Liver (tissue), 9 donors: Measurements from ENCODE around the gene TMEM232. TPM values are rescaled to one million over a fixed set of nuclear protein-coding genes. Genes with fewer than 3 reads are reported as not detected.

Experiments used
- DNase-seq: peaks from one replicate; pipeline ENCODE4 v3.0.0-alpha.2; 2017; ENCODE audit warnings: low spot score
- H3K27ac ChIP-seq, 2 donors: one replicate each; pipeline ENCODE4 v1.7.0; 2013; ENCODE audit warnings: inconsistent platforms in 2 of 2, low read length in 2 of 2, control low read depth in 1 of 2, low read depth in 1 of 2, mild to moderate bottlenecking in 1 of 2
- H3K27me3 ChIP-seq, 4 donors: one replicate each; pipeline versions ENCODE4 v1.6.1 to v1.7.0; 2013; ENCODE audit warnings: low read length in 3 of 4, inconsistent platforms in 1 of 4, mild to moderate bottlenecking in 1 of 4, moderate library complexity in 1 of 4; ENCODE audit not compliant: control insufficient read depth in 4 of 4, insufficient read depth in 4 of 4
- H3K36me3 ChIP-seq, 4 donors: one replicate each; pipeline versions ENCODE4 v1.6.1 to v1.7.0; 2013; ENCODE audit warnings: low read length in 3 of 4, mild to moderate bottlenecking in 3 of 4, low read depth in 1 of 4, moderate library complexity in 1 of 4; ENCODE audit not compliant: control insufficient read depth in 4 of 4, insufficient read depth in 3 of 4
- H3K4me1 ChIP-seq, 4 donors: one replicate each; pipeline versions ENCODE4 v1.6.1 to v1.7.0; 2013; ENCODE audit warnings: low read length in 3 of 4, mild to moderate bottlenecking in 3 of 4, moderate library complexity in 1 of 4; ENCODE audit not compliant: control insufficient read depth in 4 of 4, insufficient read depth in 4 of 4
- H3K4me3 ChIP-seq, 3 donors: one replicate each; pipeline versions ENCODE4 v1.6.1 to v1.7.0; 2013; ENCODE audit warnings: low read length in 3 of 3, control low read depth in 1 of 3, low read depth in 1 of 3, mild to moderate bottlenecking in 1 of 3
- H3K9ac ChIP-seq, 2 donors: one replicate each; pipeline ENCODE4 v1.7.0; 2013; ENCODE audit warnings: low read length in 2 of 2, mild to moderate bottlenecking in 2 of 2, moderate library complexity in 2 of 2, control low read depth in 1 of 2, low read depth in 1 of 2
- H3K9me3 ChIP-seq, 4 donors: one replicate each; pipeline versions ENCODE4 v1.6.1 to v1.7.0; 2013; ENCODE audit warnings: low read length in 3 of 4; ENCODE audit not compliant: control insufficient read depth in 4 of 4
- EGR1 ChIP-seq, 2 donors: IDR thresholded peaks; 2 replicates each; pipeline ENCODE4 v1.6.1; 2016 to 2018; ENCODE audit warnings: antibody characterized with exemption in 2 of 2, low read depth in 2 of 2
- FOXA1 ChIP-seq: IDR thresholded peaks from 2 replicates; pipeline ENCODE4 v1.6.1; 2016; ENCODE audit warnings: antibody characterized with exemption
- FOXA2 ChIP-seq: IDR thresholded peaks from 2 replicates; pipeline ENCODE4 v1.6.1; 2016; ENCODE audit warnings: antibody characterized with exemption
- GABPA ChIP-seq, 2 donors: IDR thresholded peaks in 1 of 2; conservative IDR thresholded peaks in 1 of 2; 2 replicates each; pipeline ENCODE4 v1.6.1; 2016; ENCODE audit warnings: antibody characterized with exemption in 2 of 2, mild to moderate bottlenecking in 1 of 2, moderate library complexity in 1 of 2
- HNF4A ChIP-seq, 2 donors: conservative IDR thresholded peaks; 2 replicates each; pipeline ENCODE4 v1.6.1; 2016; ENCODE audit warnings: antibody characterized with exemption in 2 of 2, mild to moderate bottlenecking in 2 of 2
- HNF4G ChIP-seq: IDR thresholded peaks from 2 replicates; pipeline ENCODE4 v1.6.1; 2016; ENCODE audit warnings: antibody characterized with exemption
- JUND ChIP-seq, 2 donors: IDR thresholded peaks; 2 replicates each; pipeline ENCODE4 v1.6.1; 2016; ENCODE audit warnings: antibody characterized with exemption in 2 of 2
- NR2F2 ChIP-seq: IDR thresholded peaks from 2 replicates; pipeline ENCODE4 v1.6.1; 2016; ENCODE audit warnings: antibody characterized with exemption
- RAD21 ChIP-seq, 2 donors: IDR thresholded peaks; 2 replicates each; pipeline ENCODE4 v1.6.1; 2016; ENCODE audit warnings: antibody characterized with exemption in 2 of 2, mild to moderate bottlenecking in 2 of 2
- RXRA ChIP-seq, 2 donors: IDR thresholded peaks; 2 replicates each; pipeline ENCODE4 v1.6.1; 2017 to 2018; ENCODE audit warnings: antibody characterized with exemption in 2 of 2, mild to moderate bottlenecking in 1 of 2
- SP1 ChIP-seq: IDR thresholded peaks from 2 replicates; pipeline ENCODE4 v1.6.1; 2018; ENCODE audit warnings: antibody characterized with exemption, mild to moderate bottlenecking
- TAF1 ChIP-seq: conservative IDR thresholded peaks from 2 replicates; pipeline ENCODE4 v1.6.1; 2016; ENCODE audit warnings: antibody characterized with exemption, mild to moderate bottlenecking
- YY1 ChIP-seq: IDR thresholded peaks from 2 replicates; pipeline ENCODE4 v1.6.1; 2016; ENCODE audit warnings: antibody characterized with exemption, mild to moderate bottlenecking
- WGBS: extraction: QIAGEN DNeasy Blood & Tissue Kit; methylation state at CpG from one replicate; pipeline ENCODE4 v1.1.7; 2013; 5-methylcytosine and 5-hydroxymethylcytosine counted together
- polyA plus RNA-seq, 2 donors: library from polyadenylated mRNA; stranded (reverse) in 1 of 2; unstranded in 1 of 2; fragments of 200-250 nt in 1 of 2; fragments of >200 nt in 1 of 2; fragmentation: Nextera tagmentation in 1 of 2; extraction: Ambion mirVana in 1 of 2; gene quantifications; one replicate each; pipeline versions ENCODE4 v1.2.1 to v1.2.3, GENCODE V29; 2013 to 2015
- total RNA-seq, 2 donors: library from RNA; depleted of rRNA; stranded (reverse); fragments of >200 nt; gene quantifications; one replicate each; pipeline ENCODE4 v1.2.3, GENCODE V29; 2014
- TF ChIP-seq, protein P1 (sequence below): IDR thresholded peaks from 2 replicates; pipeline ENCODE4 v1.6.1; 2016; ENCODE audit warnings: antibody characterized with exemption
- TF ChIP-seq, protein P2 (sequence below): fragments of 150-350 bp; IDR thresholded peaks from 2 replicates; pipeline ENCODE4 v1.5.1; 2017; ENCODE audit warnings: improper control_type of control experiment, low read depth, low read length; ENCODE audit not compliant: missing input control
- TF ChIP-seq, protein P3 (sequence below): IDR thresholded peaks from 2 replicates; pipeline ENCODE4 v1.6.1; 2016; ENCODE audit warnings: antibody characterized with exemption, mild to moderate bottlenecking
- TF ChIP-seq, protein P4 (sequence below): IDR thresholded peaks from 2 replicates; pipeline ENCODE4 v1.6.1; 2016; ENCODE audit warnings: antibody characterized with exemption
- TF ChIP-seq, protein P5 (sequence below): IDR thresholded peaks from 2 replicates; pipeline ENCODE4 v1.6.1; 2016; ENCODE audit warnings: antibody characterized with exemption
- donor health status: healthy.
- donor health status: healthy.
- donor health status: healthy.
- donor health status: healthy.
- donor health status: healthy.

Gene TMEM232
- total and polyA plus RNA-seq, 4 donors = 0.39 to 2.5 (median 1.0) TPM

DNA sequence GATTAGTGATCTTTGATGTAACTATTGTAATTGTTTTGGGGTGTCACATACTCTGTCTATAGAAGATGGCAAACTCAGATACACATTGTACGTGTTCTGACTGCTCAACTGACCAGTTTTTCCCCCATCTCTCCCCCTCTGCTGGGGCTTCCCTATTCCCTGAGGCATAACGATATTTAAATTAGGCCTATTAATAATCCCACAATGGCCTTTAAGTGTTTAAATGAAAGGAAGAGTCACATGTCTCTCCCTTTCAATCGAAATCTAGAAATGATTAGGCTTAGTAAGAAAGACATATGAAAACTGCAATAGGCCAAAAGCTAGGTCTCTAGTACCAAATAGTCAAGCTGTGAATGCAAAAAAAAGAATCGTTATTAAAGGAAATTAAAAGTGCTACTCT lies 265.6 kb downstream of the TMEM232 start:
- Histone ChIP-seq H3K4me3 (no peak overlapping the region), H3K4me1 (no peaks in the 10 kb centered on the region), H3K36me3 (no peaks in the 10 kb centered on the region), H3K27me3 (no peaks in the 10 kb centered on the region), H3K9me3 (no peaks in the 10 kb centered on the region), H3K27ac (no peak overlapping the region), H3K9ac (no peak overlapping the region)
- TF ChIP-seq YY1 = no peak
- TF ChIP-seq, protein P1, sequence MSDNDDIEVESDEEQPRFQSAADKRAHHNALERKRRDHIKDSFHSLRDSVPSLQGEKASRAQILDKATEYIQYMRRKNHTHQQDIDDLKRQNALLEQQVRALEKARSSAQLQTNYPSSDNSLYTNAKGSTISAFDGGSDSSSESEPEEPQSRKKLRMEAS = no peak
- TF ChIP-seq HNF4G = no peak
- TF ChIP-seq FOXA2 = no peak
- TF ChIP-seq, protein P2, sequence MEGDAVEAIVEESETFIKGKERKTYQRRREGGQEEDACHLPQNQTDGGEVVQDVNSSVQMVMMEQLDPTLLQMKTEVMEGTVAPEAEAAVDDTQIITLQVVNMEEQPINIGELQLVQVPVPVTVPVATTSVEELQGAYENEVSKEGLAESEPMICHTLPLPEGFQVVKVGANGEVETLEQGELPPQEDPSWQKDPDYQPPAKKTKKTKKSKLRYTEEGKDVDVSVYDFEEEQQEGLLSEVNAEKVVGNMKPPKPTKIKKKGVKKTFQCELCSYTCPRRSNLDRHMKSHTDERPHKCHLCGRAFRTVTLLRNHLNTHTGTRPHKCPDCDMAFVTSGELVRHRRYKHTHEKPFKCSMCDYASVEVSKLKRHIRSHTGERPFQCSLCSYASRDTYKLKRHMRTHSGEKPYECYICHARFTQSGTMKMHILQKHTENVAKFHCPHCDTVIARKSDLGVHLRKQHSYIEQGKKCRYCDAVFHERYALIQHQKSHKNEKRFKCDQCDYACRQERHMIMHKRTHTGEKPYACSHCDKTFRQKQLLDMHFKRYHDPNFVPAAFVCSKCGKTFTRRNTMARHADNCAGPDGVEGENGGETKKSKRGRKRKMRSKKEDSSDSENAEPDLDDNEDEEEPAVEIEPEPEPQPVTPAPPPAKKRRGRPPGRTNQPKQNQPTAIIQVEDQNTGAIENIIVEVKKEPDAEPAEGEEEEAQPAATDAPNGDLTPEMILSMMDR = no peak
- TF ChIP-seq JUND (IDR thresholded peaks at IDR 0.05) = no peak
- TF ChIP-seq, protein P3, sequence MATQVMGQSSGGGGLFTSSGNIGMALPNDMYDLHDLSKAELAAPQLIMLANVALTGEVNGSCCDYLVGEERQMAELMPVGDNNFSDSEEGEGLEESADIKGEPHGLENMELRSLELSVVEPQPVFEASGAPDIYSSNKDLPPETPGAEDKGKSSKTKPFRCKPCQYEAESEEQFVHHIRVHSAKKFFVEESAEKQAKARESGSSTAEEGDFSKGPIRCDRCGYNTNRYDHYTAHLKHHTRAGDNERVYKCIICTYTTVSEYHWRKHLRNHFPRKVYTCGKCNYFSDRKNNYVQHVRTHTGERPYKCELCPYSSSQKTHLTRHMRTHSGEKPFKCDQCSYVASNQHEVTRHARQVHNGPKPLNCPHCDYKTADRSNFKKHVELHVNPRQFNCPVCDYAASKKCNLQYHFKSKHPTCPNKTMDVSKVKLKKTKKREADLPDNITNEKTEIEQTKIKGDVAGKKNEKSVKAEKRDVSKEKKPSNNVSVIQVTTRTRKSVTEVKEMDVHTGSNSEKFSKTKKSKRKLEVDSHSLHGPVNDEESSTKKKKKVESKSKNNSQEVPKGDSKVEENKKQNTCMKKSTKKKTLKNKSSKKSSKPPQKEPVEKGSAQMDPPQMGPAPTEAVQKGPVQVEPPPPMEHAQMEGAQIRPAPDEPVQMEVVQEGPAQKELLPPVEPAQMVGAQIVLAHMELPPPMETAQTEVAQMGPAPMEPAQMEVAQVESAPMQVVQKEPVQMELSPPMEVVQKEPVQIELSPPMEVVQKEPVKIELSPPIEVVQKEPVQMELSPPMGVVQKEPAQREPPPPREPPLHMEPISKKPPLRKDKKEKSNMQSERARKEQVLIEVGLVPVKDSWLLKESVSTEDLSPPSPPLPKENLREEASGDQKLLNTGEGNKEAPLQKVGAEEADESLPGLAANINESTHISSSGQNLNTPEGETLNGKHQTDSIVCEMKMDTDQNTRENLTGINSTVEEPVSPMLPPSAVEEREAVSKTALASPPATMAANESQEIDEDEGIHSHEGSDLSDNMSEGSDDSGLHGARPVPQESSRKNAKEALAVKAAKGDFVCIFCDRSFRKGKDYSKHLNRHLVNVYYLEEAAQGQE = no peak
- no peak for TF ChIP-seq TAF1
- TF ChIP-seq HNF4A (conservative IDR thresholded peaks at IDR 0.05) = no peak
- DNase-seq = no peak
- 86% methylated on average over 4 of the region's 4 CpGs for WGBS

DNA sequence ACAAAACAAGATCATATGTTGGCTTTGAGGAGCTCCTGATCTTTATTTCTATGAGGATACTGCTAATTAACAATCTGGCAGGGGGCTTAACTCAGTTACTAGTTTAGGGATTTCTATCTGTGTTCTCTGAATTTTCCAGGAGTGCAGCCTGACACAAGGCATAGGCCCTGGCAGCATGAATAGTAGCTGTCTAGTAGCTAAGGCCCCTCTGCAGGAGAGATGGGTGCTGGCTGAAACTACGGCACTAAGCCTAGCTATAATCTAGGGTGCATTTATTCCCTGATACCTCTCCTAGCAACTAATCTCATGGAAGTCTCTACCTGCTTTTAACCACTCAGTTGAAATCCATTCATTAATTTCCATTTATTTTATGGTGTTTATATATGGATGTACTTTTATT lies 268.2 kb downstream of the TMEM232 start:
- Histone ChIP-seq H3K36me3 (no peaks in the 10 kb centered on the region), H3K4me3 (no peak overlapping the region), H3K9me3 (no peaks in the 10 kb centered on the region), H3K9ac (no peak overlapping the region), H3K4me1 (no peaks in the 10 kb centered on the region), H3K27ac (no peak overlapping the region), H3K27me3 (no peaks in the 10 kb centered on the region)
- 98% methylated on average over 1 of the region's 1 CpG for WGBS
- DNase-seq = no peak
- no peak for TF ChIP-seq FOXA1
- TF ChIP-seq, protein P2 = no peak
- TF ChIP-seq, protein P4, sequence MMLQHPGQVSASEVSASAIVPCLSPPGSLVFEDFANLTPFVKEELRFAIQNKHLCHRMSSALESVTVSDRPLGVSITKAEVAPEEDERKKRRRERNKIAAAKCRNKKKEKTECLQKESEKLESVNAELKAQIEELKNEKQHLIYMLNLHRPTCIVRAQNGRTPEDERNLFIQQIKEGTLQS = no peak
- no peak for TF ChIP-seq RAD21 (IDR thresholded peaks at IDR 0.05)
- no peak for TF ChIP-seq JUND (IDR thresholded peaks at IDR 0.05)
- no peak for TF ChIP-seq NR2F2
- TF ChIP-seq SP1 = no peak
- TF ChIP-seq EGR1 (IDR thresholded peaks at IDR 0.05; ENCODE audit: low read depth in 2 of 2) = no peak
- TF ChIP-seq, protein P3 = no peak
- no peak for TF ChIP-seq YY1
- TF ChIP-seq, protein P1 = no peak
- no peak for TF ChIP-seq RXRA (IDR thresholded peaks at IDR 0.05)
- no peak for TF ChIP-seq TAF1
- TF ChIP-seq HNF4G = no peak
- no peak for TF ChIP-seq GABPA (IDR thresholded peaks at IDR 0.05 in 1 of 2, conservative IDR thresholded peaks at IDR 0.05 in 1 of 2)
- TF ChIP-seq FOXA2 = no peak
- TF ChIP-seq, protein P5, sequence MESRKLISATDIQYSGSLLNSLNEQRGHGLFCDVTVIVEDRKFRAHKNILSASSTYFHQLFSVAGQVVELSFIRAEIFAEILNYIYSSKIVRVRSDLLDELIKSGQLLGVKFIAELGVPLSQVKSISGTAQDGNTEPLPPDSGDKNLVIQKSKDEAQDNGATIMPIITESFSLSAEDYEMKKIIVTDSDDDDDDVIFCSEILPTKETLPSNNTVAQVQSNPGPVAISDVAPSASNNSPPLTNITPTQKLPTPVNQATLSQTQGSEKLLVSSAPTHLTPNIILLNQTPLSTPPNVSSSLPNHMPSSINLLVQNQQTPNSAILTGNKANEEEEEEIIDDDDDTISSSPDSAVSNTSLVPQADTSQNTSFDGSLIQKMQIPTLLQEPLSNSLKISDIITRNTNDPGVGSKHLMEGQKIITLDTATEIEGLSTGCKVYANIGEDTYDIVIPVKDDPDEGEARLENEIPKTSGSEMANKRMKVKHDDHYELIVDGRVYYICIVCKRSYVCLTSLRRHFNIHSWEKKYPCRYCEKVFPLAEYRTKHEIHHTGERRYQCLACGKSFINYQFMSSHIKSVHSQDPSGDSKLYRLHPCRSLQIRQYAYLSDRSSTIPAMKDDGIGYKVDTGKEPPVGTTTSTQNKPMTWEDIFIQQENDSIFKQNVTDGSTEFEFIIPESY = no peak
